Measurements from ENCODE around the gene FBXW9. TPM values are rescaled to one million over a fixed set of nuclear protein-coding genes. Genes with fewer than 3 reads are reported as not detected.

FBXW9 gene
- total RNA-seq, 2 experiments from 2014 or later: 8.3 to 8.8 TPM

DNA sequence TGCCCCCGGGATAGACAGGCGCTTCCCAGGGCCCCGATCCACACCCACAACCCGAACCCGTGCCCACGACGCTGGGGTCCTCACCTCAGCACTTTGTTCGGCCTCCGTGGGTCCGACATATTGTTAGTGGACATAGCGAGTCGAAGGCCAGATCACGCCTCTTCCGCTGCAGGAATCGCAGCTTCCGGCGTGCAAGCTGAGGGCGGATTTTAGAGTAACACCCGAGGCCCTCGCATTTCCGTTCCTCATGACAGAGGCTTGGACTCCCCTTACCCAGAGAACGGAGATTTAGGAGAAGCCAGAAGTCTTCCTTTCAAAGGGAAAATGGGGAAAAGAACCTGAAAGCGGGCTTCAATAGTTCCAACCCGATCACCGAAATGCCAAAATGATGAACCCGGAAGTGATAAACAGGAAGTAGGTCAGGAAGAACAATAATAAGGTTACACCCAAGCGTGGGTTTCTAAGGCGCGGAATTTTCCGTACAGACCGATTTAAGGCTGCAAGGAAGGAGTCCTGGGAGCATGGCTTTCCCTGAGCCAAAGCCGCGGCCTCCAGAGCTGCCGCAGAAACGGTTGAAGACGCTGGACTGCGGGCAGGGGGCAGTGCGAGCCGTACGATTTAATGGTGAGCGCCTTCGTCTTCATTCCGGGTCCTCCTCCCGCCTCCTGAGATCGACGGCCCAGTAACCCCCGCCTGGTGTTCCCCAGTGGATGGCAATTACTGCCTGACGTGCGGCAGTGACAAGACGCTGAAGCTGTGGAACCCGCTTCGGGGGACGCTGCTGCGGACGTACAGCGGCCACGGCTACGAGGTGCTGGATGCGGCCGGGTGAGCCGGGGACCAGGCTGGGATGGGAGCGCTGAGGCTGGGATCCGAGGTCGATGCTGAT lies 26.9 kb downstream of the FBXW9 start:
- ChIA-PET POLR2A (interaction anchor here (0.5 to 1.3 kb wide), 4 partner anchors 12 to 1882 kb away, joined by 3 to 4 read pairs (median 4); no protein-coding TSS in a partner anchor), CTCF (interaction anchor here (0.6 to 1.7 kb wide), 4 partner anchors 10 to 105 kb away, joined by 3 to 6 read pairs (median 3); no protein-coding TSS in a partner anchor)
- DNase-seq (peak; percentile 85), ATAC-seq (peak; percentile 21)
- Mint-ChIP-seq H3K27me3 (no peaks in the 10 kb centered on the region), H3K4me3 (peak overlapping the region; percentile 86), H3K27ac (peak overlapping the region; percentile 100), H3K36me3 (ENCODE audit: low read depth) (peaks cover 44% of the 10 kb centered on the region), H3K9me3 (ENCODE audit: low read depth) (no peaks in the 10 kb centered on the region), H3K4me1 (peaks cover 44% of the 10 kb centered on the region)
- intact Hi-C loops (cut with DNase I, micrococcal nuclease): loop anchor here (1.0 to 5.0 kb wide), 9 partner anchors 12 to 855 kb away; partner anchors contain the start of genes DHPS (in 2 of the 2), ZNF490 (in 2 of the 2), ZNF791 (in 2 of the 2) and ZNF136 (in 1 of the 2)

GRCh38 chr19:12668932-12669269 lies 27.5 kb downstream of the FBXW9 start:
- ChIA-PET CTCF (interaction anchor here (0.6 to 0.7 kb wide), 2 partner anchors 29 to 106 kb away, joined by 3 read pairs; no protein-coding TSS in a partner anchor), POLR2A (interaction anchor here (0.6 to 1.3 kb wide), 2 partner anchors 12 to 1067 kb away, joined by 4 read pairs; no protein-coding TSS in a partner anchor)
- peak; percentile 82 for DNase-seq
- H3K27me3 Mint-ChIP-seq: no peaks in the 10 kb centered on the region
- peak; percentile 17 for ATAC-seq
- peak overlapping the region; percentile 100 for H3K27ac Mint-ChIP-seq
- peak overlapping the region; percentile 86 for H3K4me3 Mint-ChIP-seq
- intact Hi-C loops (cut with DNase I, micrococcal nuclease): loop anchor here (1.0 to 5.0 kb wide), 8 partner anchors 12 to 854 kb away; partner anchors contain the start of genes DHPS (in 2 of the 2), ZNF490 (in 2 of the 2), ZNF791 (in 2 of the 2) and ZNF136 (in 1 of the 2)
- H3K36me3 Mint-ChIP-seq (ENCODE audit: low read depth): peaks cover 45% of the 10 kb centered on the region
- H3K4me1 Mint-ChIP-seq: peaks cover 48% of the 10 kb centered on the region
- H3K9me3 Mint-ChIP-seq (ENCODE audit: low read depth): no peaks in the 10 kb centered on the region

DNA sequence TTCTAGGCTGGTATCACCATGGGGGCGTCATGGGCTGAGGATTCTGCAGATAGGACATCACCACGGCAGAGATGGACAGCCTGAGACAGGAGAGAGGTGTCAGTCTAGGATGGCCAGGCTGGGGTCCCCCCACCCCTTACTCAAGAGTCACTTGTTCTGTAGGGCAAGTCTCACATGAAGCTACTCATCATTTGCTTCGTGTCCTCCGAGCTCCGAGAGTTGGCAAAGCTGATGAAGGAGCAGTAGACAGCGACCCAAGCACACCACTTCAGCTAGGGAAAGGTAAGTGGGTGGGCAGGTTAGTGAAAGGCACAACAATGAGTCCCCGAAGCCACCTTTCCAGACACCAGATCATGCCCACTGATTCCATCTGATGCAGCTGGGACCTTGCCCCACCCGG lies 28.1 kb downstream of the FBXW9 start:
- POLR2A ChIA-PET: interaction anchor here (0.5 kb wide), 1 partner anchor 60 kb away, joined by 4 read pairs; no protein-coding TSS in a partner anchor

DNA sequence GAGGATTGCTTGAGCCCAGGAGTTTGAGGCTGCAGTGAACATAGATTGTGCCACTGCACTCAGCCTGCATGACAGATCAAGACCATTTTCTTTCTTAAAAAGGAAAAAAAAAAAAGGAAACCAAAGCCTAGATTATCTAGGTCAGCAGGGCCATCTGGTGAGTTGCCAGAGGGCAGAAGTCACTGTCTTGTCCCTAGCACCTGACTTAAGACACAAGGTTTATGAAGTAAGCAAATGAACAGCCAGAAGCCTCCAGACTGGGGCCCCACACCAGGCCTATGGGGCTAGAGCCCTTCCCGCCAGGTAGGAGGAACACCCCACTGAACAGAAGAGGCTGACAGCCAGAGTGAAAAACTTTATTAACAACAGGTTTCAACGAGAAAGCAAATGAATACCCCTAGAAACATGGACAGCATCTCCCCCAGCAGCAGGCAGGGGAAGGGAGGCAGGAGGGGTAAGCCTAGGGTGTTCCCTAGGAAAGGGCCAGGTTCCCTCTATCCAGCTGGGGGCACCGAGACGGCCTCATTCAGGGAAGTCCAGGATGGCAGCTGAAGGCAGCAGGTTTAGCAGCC lies 28.6 kb downstream of the FBXW9 start:
- DNase-seq: no peak
- POLR2A ChIA-PET: interaction anchor here (0.5 kb wide), 1 partner anchor 61 kb away, joined by 4 read pairs; no protein-coding TSS in a partner anchor
- Mint-ChIP-seq H3K4me1 (peaks cover 48% of the 10 kb centered on the region), H3K27me3 (no peaks in the 10 kb centered on the region), H3K36me3 (ENCODE audit: low read depth) (peaks cover 48% of the 10 kb centered on the region), H3K4me3 (peak overlapping the region; percentile 86), H3K9me3 (ENCODE audit: low read depth) (no peaks in the 10 kb centered on the region), H3K27ac (peak overlapping the region; percentile 100)
- intact Hi-C loops (cut with DNase I, micrococcal nuclease): loop anchor here (2.0 to 5.0 kb wide), 5 partner anchors 57 to 853 kb away; partner anchors contain the start of genes ZNF136 (in 1 of the 2), ZNF44 (in 1 of the 2), ZNF440 (in 1 of the 2) and ZNF490 (in 1 of the 2)
- CTCF ChIA-PET: interaction anchor here (0.9 kb wide), 1 partner anchor 28 kb away, joined by 3 read pairs; no protein-coding TSS in a partner anchor
- ATAC-seq: no peak

More for the DNA sequence above, 28.1 kb downstream of the FBXW9 start:
- no peak for DNase-seq
- Mint-ChIP-seq H3K4me3 (peak overlapping the region; percentile 86), H3K27ac (peak overlapping the region; percentile 100), H3K36me3 (ENCODE audit: low read depth) (peaks cover 45% of the 10 kb centered on the region), H3K4me1 (peaks cover 48% of the 10 kb centered on the region), H3K9me3 (ENCODE audit: low read depth) (no peaks in the 10 kb centered on the region), H3K27me3 (no peaks in the 10 kb centered on the region)
- ATAC-seq: no peak
- intact Hi-C loops (cut with DNase I, micrococcal nuclease): loop anchor here (2.0 to 5.0 kb wide), 4 partner anchors 58 to 854 kb away; partner anchors contain the start of genes ZNF136 (in 1 of the 2), ZNF440 (in 1 of the 2), ZNF490 (in 1 of the 2) and ZNF791 (in 1 of the 2)
- CTCF ChIA-PET: no interaction called here

DNA sequence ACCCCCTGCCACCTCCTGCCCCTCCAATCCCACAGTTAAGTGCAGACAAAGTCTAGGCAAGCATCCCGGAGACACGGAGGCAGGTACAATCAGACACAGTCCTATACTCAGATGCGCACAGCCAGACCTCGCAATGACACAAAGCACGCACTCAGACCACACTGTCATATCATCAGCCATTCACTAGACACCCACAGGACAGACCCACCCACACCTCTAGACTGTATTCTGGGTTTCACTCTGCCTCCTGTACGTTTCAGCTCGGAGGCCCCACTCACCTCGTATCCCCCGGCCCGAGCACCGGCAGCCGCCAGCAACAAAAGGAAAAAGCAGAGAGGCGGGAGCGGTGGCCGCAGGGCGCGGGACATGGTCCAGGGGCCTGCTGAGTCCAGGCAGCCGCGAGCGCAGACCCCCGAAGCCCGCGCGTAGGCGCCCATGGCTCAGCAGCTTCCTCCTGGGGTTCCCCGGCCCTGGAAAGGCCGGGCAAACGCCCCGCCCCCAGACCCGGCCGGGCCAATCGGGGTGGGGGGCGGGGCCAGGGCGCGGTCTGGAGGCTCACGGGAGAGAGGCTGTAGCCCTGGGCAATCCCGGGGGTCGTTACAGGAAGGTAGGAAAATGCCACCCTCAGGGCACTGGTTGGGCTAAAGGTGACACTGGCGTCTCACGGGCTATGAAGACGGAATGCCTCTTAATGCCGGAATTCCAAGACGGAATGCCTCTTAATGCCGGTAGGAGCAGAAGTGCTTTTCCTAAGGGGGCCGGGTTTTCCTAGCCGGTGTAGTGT lies 30.0 kb downstream of the FBXW9 start, which contains the start of the genes MAN2B1 and WDR83:
TSS of gene MAN2B1 (minus strand) at position 478 of the 784 bp plus-strand sequence. CDS start at position 437, 41 bp downstream.
TSS of gene WDR83 (plus strand) at position 543 of the 784 bp plus-strand sequence. CDS start 2,984 bp downstream, outside the sequence.
- Mint-ChIP-seq H3K27ac (peak within 1 kb of the TSS; percentile 83), H3K9me3 (ENCODE audit: low read depth) (no peaks in the 10 kb centered on the region)
- intact Hi-C loops (cut with DNase I, micrococcal nuclease): loop anchor here in 1 of 2 experiments (1.0 to 5.0 kb wide), 5 partner anchors 56 to 744 kb away; partner anchors contain the start of genes GET3, ZNF44 and ZNF564

DNA sequence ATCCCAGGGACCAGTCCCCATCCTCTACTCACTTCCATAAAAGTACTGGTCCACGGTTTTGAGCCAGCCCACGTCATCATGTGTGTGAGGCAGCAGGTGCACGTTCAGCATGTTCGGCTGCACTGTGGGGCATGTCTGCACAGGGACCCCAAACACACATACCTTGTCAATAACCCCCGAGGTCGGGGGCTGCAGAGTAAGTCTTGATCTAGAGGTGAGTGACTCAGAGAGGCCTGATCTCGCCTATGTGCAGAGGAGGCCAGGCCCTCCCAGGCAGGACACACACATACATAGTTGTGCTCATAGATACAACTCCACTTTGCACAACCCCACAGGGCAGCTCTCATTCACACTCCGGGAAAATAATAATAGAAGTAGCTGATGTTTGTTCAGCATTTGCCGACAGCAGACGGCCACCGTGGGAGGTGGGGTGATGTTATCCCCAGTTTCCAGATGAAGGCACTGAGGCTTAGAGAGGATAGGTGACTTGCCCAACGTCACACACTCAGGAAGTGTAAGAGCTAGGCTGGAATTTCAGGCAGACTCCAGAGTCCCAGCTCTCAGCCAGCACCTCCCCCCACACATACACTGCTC lies 30.7 kb downstream of the FBXW9 start:
- H3K36me3 Mint-ChIP-seq (ENCODE audit: low read depth): peaks cover 46% of the 10 kb centered on the region
- H3K9me3 Mint-ChIP-seq (ENCODE audit: low read depth): no peaks in the 10 kb centered on the region
- peak; percentile 55 for DNase-seq

More for the DNA sequence above, 30.0 kb downstream of the FBXW9 start, which contains the start of the genes MAN2B1 and WDR83:
- Mint-ChIP-seq H3K4me3 (peak within 1 kb of the TSS; percentile 86), H3K27me3 (no peaks in the 10 kb centered on the region), H3K4me1 (peaks cover 43% of the 10 kb centered on the region), H3K36me3 (ENCODE audit: low read depth) (peaks cover 42% of the 10 kb centered on the region)
- ATAC-seq: peak; percentile 73
- DNase-seq: peak; percentile 90
- ChIA-PET POLR2A (interaction anchor here (0.8 to 1.1 kb wide), 7 partner anchors 12 to 126 kb away, joined by 3 to 6 read pairs (median 5); partner anchors contain the start of genes TRIR, ZNF490 and ZNF791), CTCF (interaction anchor here (0.5 to 1.9 kb wide), 8 partner anchors 10 to 575 kb away, joined by 3 to 7 read pairs (median 4); no protein-coding TSS in a partner anchor)

DNA sequence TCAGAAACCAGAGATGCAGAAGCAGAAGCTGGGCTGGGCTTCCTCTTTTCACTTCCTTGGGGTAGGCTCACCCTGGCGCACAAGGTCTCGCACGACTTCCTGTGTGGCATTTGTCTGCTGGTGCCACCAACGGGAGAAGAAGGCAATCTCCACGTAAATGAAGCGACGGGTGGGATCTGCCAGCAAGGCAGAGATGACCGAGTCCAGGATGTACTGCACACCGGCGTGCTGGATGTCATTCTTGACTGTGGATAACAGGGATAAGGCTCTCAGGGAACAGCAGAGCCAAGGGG lies 31.2 kb downstream of the FBXW9 start:
- CTCF ChIA-PET: interaction anchor here (1.2 to 1.9 kb wide), 2 partner anchors 11 to 25 kb away, joined by 7 read pairs; no protein-coding TSS in a partner anchor
- peaks cover 37% of the 10 kb centered on the region for H3K4me1 Mint-ChIP-seq
- no peaks in the 10 kb centered on the region for H3K27me3 Mint-ChIP-seq

More for the DNA sequence above, 30.7 kb downstream of the FBXW9 start:
- Mint-ChIP-seq H3K27ac (peak overlapping the region; percentile 83), H3K27me3 (no peaks in the 10 kb centered on the region), H3K4me1 (peaks cover 41% of the 10 kb centered on the region), H3K4me3 (peak overlapping the region; percentile 86)
- POLR2A ChIA-PET: interaction anchor here (0.6 to 1.1 kb wide), 8 partner anchors 12 to 127 kb away, joined by 3 to 6 read pairs (median 4); partner anchors contain the start of genes TRIR, ZNF490 and ZNF791
- ATAC-seq: peak; percentile 20
- intact Hi-C loops (cut with DNase I, micrococcal nuclease): loop anchor here in 1 of 2 experiments (1.0 to 5.0 kb wide), 5 partner anchors 57 to 743 kb away; partner anchors contain the start of genes GET3, ZNF44 and ZNF564
- CTCF ChIA-PET: interaction anchor here (0.5 to 1.9 kb wide), 8 partner anchors 11 to 574 kb away, joined by 3 to 7 read pairs (median 4); no protein-coding TSS in a partner anchor

DNA sequence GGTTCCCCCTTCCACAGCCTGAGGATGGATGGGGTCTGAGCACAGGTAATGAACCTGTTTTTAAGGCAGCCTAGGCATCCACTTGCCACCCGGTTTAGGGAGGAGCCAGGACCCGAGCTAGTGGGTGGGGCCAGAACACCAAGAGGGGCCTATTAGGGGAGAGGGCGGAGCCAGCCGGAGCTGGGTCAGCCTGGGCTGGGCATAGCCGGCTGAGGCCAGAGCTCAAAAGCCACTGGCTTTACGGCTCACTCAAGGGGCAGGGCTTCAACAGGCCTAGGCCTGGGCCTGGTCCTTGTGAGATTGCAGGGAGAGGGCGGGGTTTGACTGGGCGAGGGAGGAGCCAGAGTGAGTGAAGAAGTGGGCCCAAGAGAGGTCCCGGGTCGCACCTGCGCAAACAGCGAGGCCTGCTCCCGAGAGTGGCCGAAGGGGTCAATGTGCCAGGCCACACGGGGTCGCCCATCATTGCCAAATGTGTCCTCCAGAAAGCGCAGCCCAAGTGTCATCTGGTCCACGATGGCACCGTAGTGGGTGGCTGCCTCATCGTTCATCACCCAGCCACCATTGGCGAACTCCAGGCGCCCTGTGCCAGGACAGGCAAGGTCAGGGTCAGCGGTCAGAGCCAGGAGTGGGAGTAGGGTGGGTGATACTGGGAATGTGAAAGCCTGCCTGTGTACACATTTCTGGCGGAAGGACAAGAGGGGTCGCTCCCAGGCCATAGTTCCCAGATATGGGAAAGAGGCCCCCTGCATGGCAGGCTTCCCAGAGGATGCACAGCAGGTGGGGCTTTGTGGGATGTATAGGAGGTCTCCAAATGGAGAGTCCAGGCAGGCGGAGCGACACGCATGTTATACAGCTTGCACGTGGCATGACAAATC lies 31.8 kb downstream of the FBXW9 start:
- H3K27me3 Mint-ChIP-seq: no peaks in the 10 kb centered on the region
- ChIA-PET CTCF (interaction anchor here (0.7 to 1.9 kb wide), 2 partner anchors 12 to 199 kb away, joined by 5 to 7 read pairs; no protein-coding TSS in a partner anchor), POLR2A (interaction anchor here (0.7 kb wide), 1 partner anchor 102 kb away, joined by 3 read pairs; no protein-coding TSS in a partner anchor)
- peak overlapping the region; percentile 86 for H3K4me3 Mint-ChIP-seq
- H3K36me3 Mint-ChIP-seq (ENCODE audit: low read depth): peaks cover 52% of the 10 kb centered on the region
- peaks cover 35% of the 10 kb centered on the region for H3K4me1 Mint-ChIP-seq
- DNase-seq (peak; percentile 45), ATAC-seq (no peak)
- H3K27ac Mint-ChIP-seq: peak overlapping the region; percentile 83
- no peaks in the 10 kb centered on the region for H3K9me3 Mint-ChIP-seq (ENCODE audit: low read depth)
- intact Hi-C loops (cut with DNase I, micrococcal nuclease): loop anchor here in 1 of 2 experiments (5.0 kb wide), 1 partner anchor 742 kb away; no protein-coding TSS in a partner anchor

More for the DNA sequence above, 31.2 kb downstream of the FBXW9 start:
- H3K27ac Mint-ChIP-seq: peak overlapping the region; percentile 83
- ATAC-seq (peak; percentile 51), DNase-seq (peak; percentile 80)
- POLR2A ChIA-PET: interaction anchor here (0.6 to 0.7 kb wide), 2 partner anchors 63 to 101 kb away, joined by 3 read pairs; no protein-coding TSS in a partner anchor
- intact Hi-C loops (cut with DNase I, micrococcal nuclease): loop anchor here in 1 of 2 experiments (5.0 kb wide), 1 partner anchor 743 kb away; no protein-coding TSS in a partner anchor
- peaks cover 49% of the 10 kb centered on the region for H3K36me3 Mint-ChIP-seq (ENCODE audit: low read depth)
- H3K9me3 Mint-ChIP-seq (ENCODE audit: low read depth): no peaks in the 10 kb centered on the region
- peak overlapping the region; percentile 86 for H3K4me3 Mint-ChIP-seq

GRCh38 chr19:12660980-12661379 lies 35.5 kb downstream of the FBXW9 start:
- H3K4me3 Mint-ChIP-seq: no peak overlapping the region
- no peak overlapping the region for H3K27ac Mint-ChIP-seq
- ChIA-PET POLR2A (no interaction called here), CTCF (no interaction called here)
- no peaks in the 10 kb centered on the region for H3K27me3 Mint-ChIP-seq
- ATAC-seq (no peak), DNase-seq (no peak)
- peaks cover 15% of the 10 kb centered on the region for H3K4me1 Mint-ChIP-seq
- intact Hi-C loops (cut with DNase I, micrococcal nuclease): no loop called here
- peaks cover 67% of the 10 kb centered on the region for H3K36me3 Mint-ChIP-seq (ENCODE audit: low read depth)
- no peaks in the 10 kb centered on the region for H3K9me3 Mint-ChIP-seq (ENCODE audit: low read depth)

Data from activated CD4-positive, alpha-beta T cell treated with anti-CD3 and anti-CD28 coated beads for 36 hours (primary cell).